HG02981 (cell line): Measurements from ENCODE around the gene NRAS.

Source experiments
- ATAC-seq: cut with Tn5 transposase; IDR thresholded peaks from one replicate; pipeline ENCODE4 v1.9.1; 2021; ENCODE audit warnings: mild to moderate bottlenecking, moderate library complexity; ENCODE audit not compliant: unreplicated experiment

NRAS gene

GRCh38 chr1:114728553-114728952 lies 12.0 kb upstream of the NRAS start:
- no peak for ATAC-seq

GRCh38 chr1:114725230-114725629 lies 8.7 kb upstream of the NRAS start:
- ATAC-seq = no peak

- ATAC-seq = no peak
Observed at GRCh38 chr1:114723915-114724314, 7.3 kb upstream of the NRAS start.

GRCh38 chr1:114723457-114723856 lies 6.9 kb upstream of the NRAS start:
- ATAC-seq = no peak

GRCh38 chr1:114720492-114720891 lies 3.9 kb upstream of the NRAS start:
- ATAC-seq = no peak

GRCh38 chr1:114719424-114719787 lies 2.8 kb upstream of the NRAS start:
- ATAC-seq = no peak

- ATAC-seq = no peak
Observed at GRCh38 chr1:114718661-114719423, 2.3 kb upstream of the NRAS start.

GRCh38 chr1:114715952-114716303 lies 643 bp downstream of the NRAS start:
- ATAC-seq = no peak

- ATAC-seq = no peak
Observed at GRCh38 chr1:114712977-114713376, 3.6 kb downstream of the NRAS start.

GRCh38 chr1:114710360-114710759 lies 6.2 kb downstream of the NRAS start:
- ATAC-seq = no peak

GRCh38 chr1:114707604-114708003 lies 9.0 kb downstream of the NRAS start:
- ATAC-seq = no peak

- no peak for ATAC-seq
Observed at GRCh38 chr1:114703242-114703641, 13.3 kb downstream of the NRAS start.

- no peak for ATAC-seq
Observed at GRCh38 chr1:114702737-114703136, 13.8 kb downstream of the NRAS start.

GRCh38 chr1:114701931-114702330 lies 14.6 kb downstream of the NRAS start:
- ATAC-seq = no peak

GRCh38 chr1:114700036-114700600 lies 16.5 kb downstream of the NRAS start:
- no peak for ATAC-seq

- no peak for ATAC-seq
Observed at GRCh38 chr1:114696810-114697209, 19.8 kb downstream of the NRAS start.

GRCh38 chr1:114695430-114696058 lies 21.0 kb downstream of the NRAS start, which contains the start of gene AMPD1:
Gene AMPD1, minus strand, starts transcription at chr1:114695546. Its CDS starts 75 bp downstream, at chr1:114695471.
- no peak for ATAC-seq

- no peak for ATAC-seq
Observed at GRCh38 chr1:114694540-114695310, 21.8 kb downstream of the NRAS start.

GRCh38 chr1:114692947-114693346 lies 23.6 kb downstream of the NRAS start:
- no peak for ATAC-seq

- ATAC-seq = no peak
Observed at GRCh38 chr1:114691061-114691460, 25.5 kb downstream of the NRAS start.

GRCh38 chr1:114690148-114690547 lies 26.4 kb downstream of the NRAS start:
- no peak for ATAC-seq

- no peak for ATAC-seq
Observed at GRCh38 chr1:114688526-114688925, 28.0 kb downstream of the NRAS start.
